Measurements from ENCODE around the gene SVIL. TPM values are rescaled to one million over a fixed set of nuclear protein-coding genes. Genes with fewer than 3 reads are reported as not detected.
"Not testable (repeated sequence)": the region's sequence is repeated elsewhere in the genome, so short reads cannot be mapped to it uniquely, and the experiment has no call there.

The SVIL gene
- total RNA-seq, 3 donors from 2014 or later (not counting 1 experiment from before 2014, with no cell fraction given) = 24.9 to 57.2 (median 33.5) TPM

DNA sequence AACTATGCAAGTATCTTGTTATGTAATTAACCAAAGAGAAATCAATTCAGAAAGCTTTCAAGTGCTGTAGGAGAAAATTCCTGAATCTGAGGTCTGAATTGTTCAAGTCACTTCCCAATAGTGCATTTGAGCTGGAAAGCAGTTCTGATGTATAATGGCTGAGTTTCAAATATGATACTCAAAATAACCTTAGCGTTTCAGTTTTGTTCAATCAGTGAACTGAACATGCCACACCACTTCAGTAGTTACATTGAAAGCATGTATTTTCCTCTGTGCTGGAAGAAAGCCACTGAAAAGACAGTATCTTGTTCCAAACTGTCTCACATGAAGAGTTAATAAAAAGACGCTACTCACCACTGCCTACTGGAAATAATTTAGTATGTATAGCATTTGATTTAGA lies 64.5 kb downstream of the SVIL start:
- WGBS (ENCODE audit: insufficient coverage) = no CpG with 5 or more reads among the region's 2 CpGs
- H3K27me3 Mint-ChIP-seq (ENCODE audit: low read depth in 2 of 2); H3K9me3 Mint-ChIP-seq; H3K4me3 Mint-ChIP-seq; H3K27me3 ChIP-seq (ENCODE audit: control insufficient read depth, insufficient read depth, low read length); H3K27ac ChIP-seq (ENCODE audit: low read length); H3K27ac Mint-ChIP-seq; H3K4me1 Mint-ChIP-seq; H3K9me3 ChIP-seq (ENCODE audit: control insufficient read depth, insufficient read depth, low read length); ATAC-seq; H3K36me3 ChIP-seq (ENCODE audit: control insufficient read depth, insufficient read depth, low read length); H3K4me1 ChIP-seq (ENCODE audit: control insufficient read depth, insufficient read depth, low read length); DNase-seq; H3K36me3 Mint-ChIP-seq; H3K4me3 ChIP-seq (ENCODE audit: low read length); intact Hi-C loops (cut with micrococcal nuclease): not testable (repeated sequence)

DNA sequence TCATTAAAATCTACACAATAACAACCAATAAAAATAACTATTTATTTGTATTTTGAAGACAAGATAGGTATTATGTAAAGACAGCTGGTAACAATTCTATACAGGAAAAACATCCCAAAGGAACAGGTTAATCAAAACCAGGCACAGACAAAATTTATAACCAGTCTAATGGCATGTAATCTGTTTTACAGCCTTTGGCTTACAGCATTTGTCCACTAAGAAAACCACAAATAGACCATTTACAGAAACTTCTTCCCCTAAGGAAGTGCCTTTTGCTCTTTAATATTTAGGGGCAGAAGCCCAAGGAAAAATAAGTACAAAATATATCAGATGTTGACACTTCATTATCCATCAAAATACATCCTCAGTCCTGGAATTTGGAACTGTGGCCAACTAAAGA lies 65.0 kb downstream of the SVIL start:
- DNase-seq (no peak), ATAC-seq (no peak)
- Histone ChIP-seq H3K9me3 (ENCODE audit: control insufficient read depth, insufficient read depth, low read length) (no peaks in the 10 kb centered on the region), H3K36me3 (ENCODE audit: control insufficient read depth, insufficient read depth, low read length) (no peaks in the 10 kb centered on the region), H3K4me3 (ENCODE audit: low read length) (no peak overlapping the region), H3K27ac (ENCODE audit: low read length) (no peak overlapping the region), H3K27me3 (ENCODE audit: control insufficient read depth, insufficient read depth, low read length) (no peaks in the 10 kb centered on the region), H3K4me1 (ENCODE audit: control insufficient read depth, insufficient read depth, low read length) (no peaks in the 10 kb centered on the region)
- H3K27ac Mint-ChIP-seq = no peak overlapping the region
- TF ChIP-seq, protein P1, sequence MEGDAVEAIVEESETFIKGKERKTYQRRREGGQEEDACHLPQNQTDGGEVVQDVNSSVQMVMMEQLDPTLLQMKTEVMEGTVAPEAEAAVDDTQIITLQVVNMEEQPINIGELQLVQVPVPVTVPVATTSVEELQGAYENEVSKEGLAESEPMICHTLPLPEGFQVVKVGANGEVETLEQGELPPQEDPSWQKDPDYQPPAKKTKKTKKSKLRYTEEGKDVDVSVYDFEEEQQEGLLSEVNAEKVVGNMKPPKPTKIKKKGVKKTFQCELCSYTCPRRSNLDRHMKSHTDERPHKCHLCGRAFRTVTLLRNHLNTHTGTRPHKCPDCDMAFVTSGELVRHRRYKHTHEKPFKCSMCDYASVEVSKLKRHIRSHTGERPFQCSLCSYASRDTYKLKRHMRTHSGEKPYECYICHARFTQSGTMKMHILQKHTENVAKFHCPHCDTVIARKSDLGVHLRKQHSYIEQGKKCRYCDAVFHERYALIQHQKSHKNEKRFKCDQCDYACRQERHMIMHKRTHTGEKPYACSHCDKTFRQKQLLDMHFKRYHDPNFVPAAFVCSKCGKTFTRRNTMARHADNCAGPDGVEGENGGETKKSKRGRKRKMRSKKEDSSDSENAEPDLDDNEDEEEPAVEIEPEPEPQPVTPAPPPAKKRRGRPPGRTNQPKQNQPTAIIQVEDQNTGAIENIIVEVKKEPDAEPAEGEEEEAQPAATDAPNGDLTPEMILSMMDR (IDR thresholded peaks at IDR 0.05) = no peak
- no peaks in the 10 kb centered on the region for H3K36me3 Mint-ChIP-seq
- H3K4me1 Mint-ChIP-seq = no peaks in the 10 kb centered on the region
- H3K9me3 Mint-ChIP-seq = no peaks in the 10 kb centered on the region
- no peak overlapping the region for H3K4me3 Mint-ChIP-seq
- intact Hi-C loops (cut with micrococcal nuclease) = no loop called here
- no peaks in the 10 kb centered on the region for H3K27me3 Mint-ChIP-seq (ENCODE audit: low read depth in 2 of 2)

DNA sequence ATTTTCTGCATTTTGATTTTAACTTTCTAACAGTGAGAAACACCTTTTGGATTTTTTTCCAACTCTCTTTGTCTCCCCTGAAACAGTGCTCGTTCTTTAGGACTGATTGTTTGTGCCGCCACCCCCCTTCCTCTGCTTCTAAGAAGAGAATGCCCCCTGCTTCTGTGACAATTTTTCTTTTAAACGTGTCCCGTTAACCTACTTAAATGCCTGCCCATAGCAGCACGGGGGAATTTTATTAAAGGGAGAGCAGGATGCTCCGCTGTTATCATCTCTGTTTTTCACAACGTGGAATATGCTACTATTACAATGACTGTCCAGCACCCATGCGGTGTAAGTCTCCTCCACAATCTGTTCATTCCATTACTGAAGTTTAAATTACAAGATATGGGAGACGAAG lies 67.8 kb downstream of the SVIL start:
- Mint-ChIP-seq H3K27me3 (ENCODE audit: low read depth in 2 of 2) (no peaks in the 10 kb centered on the region), H3K27ac (no peak overlapping the region), H3K36me3 (no peaks in the 10 kb centered on the region), H3K4me1 (no peaks in the 10 kb centered on the region), H3K9me3 (no peaks in the 10 kb centered on the region), H3K4me3 (no peak overlapping the region)
- Histone ChIP-seq H3K27ac (ENCODE audit: low read length) (no peak overlapping the region), H3K9me3 (ENCODE audit: control insufficient read depth, insufficient read depth, low read length) (no peaks in the 10 kb centered on the region), H3K4me1 (ENCODE audit: control insufficient read depth, insufficient read depth, low read length) (no peaks in the 10 kb centered on the region), H3K36me3 (ENCODE audit: control insufficient read depth, insufficient read depth, low read length) (no peaks in the 10 kb centered on the region), H3K27me3 (ENCODE audit: control insufficient read depth, insufficient read depth, low read length) (no peaks in the 10 kb centered on the region), H3K4me3 (ENCODE audit: low read length) (no peak overlapping the region)
- intact Hi-C loops (cut with micrococcal nuclease) = no loop called here
- 90% methylated on average over 9 of the region's 9 CpGs for WGBS (ENCODE audit: insufficient coverage)
- TF ChIP-seq, protein P1 (IDR thresholded peaks at IDR 0.05) = no peak
- DNase-seq (no peak), ATAC-seq (no peak)

DNA sequence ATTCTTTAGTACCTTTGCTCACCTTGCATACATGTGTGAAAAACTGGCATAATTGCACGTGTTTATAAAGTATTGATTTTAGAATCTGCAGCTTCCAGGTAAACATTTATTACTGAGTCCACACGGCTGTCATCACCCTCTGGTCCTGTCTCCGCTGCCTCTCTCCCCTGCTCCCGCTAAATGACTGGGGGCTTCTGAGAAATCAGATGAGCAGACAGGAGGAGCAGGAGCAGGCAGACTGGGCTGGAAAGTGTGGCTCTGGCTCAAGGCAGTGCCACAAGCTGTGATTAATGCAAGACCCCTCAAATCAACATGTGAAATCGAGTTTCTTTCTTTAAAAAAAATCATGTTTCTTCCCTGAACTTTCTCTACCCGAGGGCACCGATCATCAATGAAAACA lies 68.6 kb downstream of the SVIL start:
- DNase-seq; H3K4me1 ChIP-seq (ENCODE audit: control insufficient read depth, insufficient read depth, low read length); H3K4me3 Mint-ChIP-seq; H3K27me3 ChIP-seq (ENCODE audit: control insufficient read depth, insufficient read depth, low read length); intact Hi-C loops (cut with micrococcal nuclease); H3K9me3 ChIP-seq (ENCODE audit: control insufficient read depth, insufficient read depth, low read length); H3K27ac ChIP-seq (ENCODE audit: low read length); ATAC-seq; H3K4me1 Mint-ChIP-seq; H3K9me3 Mint-ChIP-seq; H3K27ac Mint-ChIP-seq; H3K27me3 Mint-ChIP-seq (ENCODE audit: low read depth in 2 of 2); H3K4me3 ChIP-seq (ENCODE audit: low read length); H3K36me3 ChIP-seq (ENCODE audit: control insufficient read depth, insufficient read depth, low read length); H3K36me3 Mint-ChIP-seq: not testable (repeated sequence)
- WGBS (ENCODE audit: insufficient coverage) = 88% methylated on average over 7 of the region's 7 CpGs

All from natural killer cell (primary cell).